ENCODE data around the gene EGFLAM. TPM values are rescaled to one million over a fixed set of nuclear protein-coding genes. Genes with fewer than 3 reads are reported as not detected.

EGFLAM gene
- total and polyA plus RNA-seq, 9 of the 15 experiments (the other 6 are each of a cell fraction or from before 2014, with no cell fraction given) = 0.09 to 2.5 (median 1.0) TPM

DNA sequence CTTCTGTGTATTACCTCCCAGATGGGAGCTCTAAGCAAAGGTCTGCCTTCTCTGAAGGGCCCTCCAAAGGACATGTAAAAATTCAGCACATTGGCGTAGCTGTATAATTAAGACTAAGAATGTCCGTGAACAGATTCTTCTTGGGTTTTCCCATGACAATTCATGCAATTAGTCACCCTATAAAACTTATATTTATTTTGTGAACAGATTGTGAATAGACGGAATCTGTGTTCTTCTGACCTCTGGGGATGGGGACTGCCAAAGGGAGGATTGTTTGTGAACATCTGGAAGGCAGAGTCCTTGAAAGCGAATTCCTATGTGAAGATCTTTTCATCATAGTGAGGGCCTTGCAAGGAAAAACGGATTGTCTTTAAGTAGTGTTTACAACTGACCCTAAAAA is 111.3 kb downstream of the EGFLAM start (continued):
- TF ChIP-seq RBFOX2 (IDR thresholded peaks at IDR 0.05; ENCODE audit: low read depth, low read length) (no peak), HLTF (IDR thresholded peaks at IDR 0.05) (no peak), HINFP (tag; conservative IDR thresholded peaks at IDR 0.05; ENCODE audit: low read depth) (no peak), FOXK2 (conservative IDR thresholded peaks at IDR 0.05 in 1 of 2, IDR thresholded peaks at IDR 0.05 in 1 of 2; ENCODE audit: low read depth in 2 of 2) (no peak), ZNF75A (CRISPR knock-in tag; IDR thresholded peaks at IDR 0.05) (no peak), ZNF785 (CRISPR knock-in tag; IDR thresholded peaks at IDR 0.05) (no peak)

DNA sequence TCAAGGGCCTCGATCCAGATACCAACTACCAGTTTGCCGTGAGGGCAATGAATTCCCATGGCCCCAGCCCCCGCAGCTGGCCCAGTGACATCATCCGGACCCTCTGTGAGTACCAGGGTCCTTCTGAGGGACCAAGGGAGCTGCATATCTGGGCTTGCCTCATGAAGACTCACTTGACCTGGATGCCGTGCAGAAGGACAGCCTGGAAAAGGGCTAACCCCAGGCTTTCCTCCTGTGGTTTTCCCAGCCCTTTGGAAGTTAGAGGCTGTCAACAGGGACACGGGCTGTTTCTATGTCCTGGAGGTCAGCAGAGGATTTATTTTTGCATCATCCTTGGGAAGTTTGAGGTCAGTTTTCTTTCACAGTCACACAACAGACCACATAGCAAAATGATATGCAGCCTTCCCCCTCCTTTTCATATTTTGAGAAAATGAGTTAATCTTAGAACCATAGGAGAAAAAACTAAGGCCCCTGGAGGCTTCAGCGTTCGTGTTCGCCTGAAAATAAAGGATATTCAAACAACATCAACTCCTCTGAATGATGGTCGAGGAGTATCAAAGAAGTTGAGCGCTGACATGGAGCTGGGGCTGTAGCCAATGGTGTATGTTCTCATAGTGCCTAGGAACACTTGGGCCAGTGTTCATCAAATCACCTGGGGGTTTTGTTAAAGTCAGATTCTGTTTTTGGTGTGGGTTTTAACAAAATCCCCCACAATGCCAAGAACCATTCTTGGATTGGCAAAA is 112.2 kb downstream of the EGFLAM start:
- Histone ChIP-seq H3K9me3 (replicated peaks; ENCODE audit: control insufficient read depth, insufficient read depth, low read depth, low read length) (no peaks in the 10 kb centered on the region), H3K4me1 (replicated peaks in 1 of 2; ENCODE audit: control insufficient read depth in 2 of 2, insufficient read depth in 2 of 2, low read length in 2 of 2) (no peaks in the 10 kb centered on the region; a peak in 2 of 5 replicates), H3K27me3 (ENCODE audit: control insufficient read depth in 2 of 2, insufficient read depth in 2 of 2, low read length in 2 of 2) (no peaks in the 10 kb centered on the region), H3K36me3 (ENCODE audit: control insufficient read depth, insufficient read depth, low read length) (no peaks in the 10 kb centered on the region), H3K9ac (ENCODE audit: insufficient read depth in 1 of 2, low read depth in 2 of 2, low read length in 2 of 2) (no peak overlapping the region), H3K9me1 (ENCODE audit: control insufficient read depth, insufficient read depth, low read length) (no peaks in the 10 kb centered on the region), H3K79me2 (ENCODE audit: control insufficient read depth, insufficient read depth, low read length) (no peaks in the 10 kb centered on the region), H2AFZ (ENCODE audit: low read depth, low read length) (no peak overlapping the region), H3K27ac (ENCODE audit: extremely low read depth, low read depth, low read length) (no peak overlapping the region), H3K4me3 (no peak overlapping the region), H3K4me2 (ENCODE audit: insufficient read depth, low read length) (no peak overlapping the region), H4K20me1 (replicated peaks; ENCODE audit: control insufficient read depth, insufficient read depth, low read length) (no peaks in the 10 kb centered on the region)
- no peak for ATAC-seq
- POLR2A ChIA-PET = no interaction called here
- no TSS peak for BruUV-seq (replicated peaks)
- in situ Hi-C loops (cut with MboI) (no loop called here), intact Hi-C loops (cut with micrococcal nuclease) (no loop called here)
- TF ChIP-seq TAF7 (tag; IDR thresholded peaks at IDR 0.05) (no peak), FIP1L1 (IDR thresholded peaks at IDR 0.05; ENCODE audit: low read depth, low read length, poor library complexity, severe bottlenecking) (no peak), POLR2AphosphoS2 (IDR thresholded peaks at IDR 0.05; ENCODE audit: low read length) (no peak), ZNF444 (CRISPR knock-in tag; IDR thresholded peaks at IDR 0.05) (no peak), KAT7 (CRISPR knock-in tag; IDR thresholded peaks at IDR 0.05; ENCODE audit: borderline replicate concordance) (no peak), MAFK (IDR thresholded peaks at IDR 0.05; ENCODE audit: low read length) (no peak)
- TF ChIP-seq, protein P1, sequence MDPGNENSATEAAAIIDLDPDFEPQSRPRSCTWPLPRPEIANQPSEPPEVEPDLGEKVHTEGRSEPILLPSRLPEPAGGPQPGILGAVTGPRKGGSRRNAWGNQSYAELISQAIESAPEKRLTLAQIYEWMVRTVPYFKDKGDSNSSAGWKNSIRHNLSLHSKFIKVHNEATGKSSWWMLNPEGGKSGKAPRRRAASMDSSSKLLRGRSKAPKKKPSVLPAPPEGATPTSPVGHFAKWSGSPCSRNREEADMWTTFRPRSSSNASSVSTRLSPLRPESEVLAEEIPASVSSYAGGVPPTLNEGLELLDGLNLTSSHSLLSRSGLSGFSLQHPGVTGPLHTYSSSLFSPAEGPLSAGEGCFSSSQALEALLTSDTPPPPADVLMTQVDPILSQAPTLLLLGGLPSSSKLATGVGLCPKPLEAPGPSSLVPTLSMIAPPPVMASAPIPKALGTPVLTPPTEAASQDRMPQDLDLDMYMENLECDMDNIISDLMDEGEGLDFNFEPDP (CRISPR knock-in tag; IDR thresholded peaks at IDR 0.05) = no peak
- no peak for FAIRE-seq
- 42% methylated on average over 11 of the region's 11 CpGs for WGBS (ENCODE audit: insufficient coverage, low coverage, missing lambda C conversion rate)
- CTCF ChIA-PET (ENCODE audit: low intra/inter-chr PET ratio) = interaction anchor here (0.6 kb wide), 1 partner anchor 44 kb away, joined by 4 read pairs; no protein-coding TSS in a partner anchor
- no peak for DNase-seq (ENCODE audit: extremely low read depth in 1 of 4, low spot score in 3 of 4)

Measured in K562 (cell line).